A673 (cell line): ENCODE results near the gene SPAG16. TPM values are rescaled to one million over a fixed set of nuclear protein-coding genes. Genes with fewer than 3 reads are reported as not detected.

Source experiments
- BruUV-seq: library from RNA; stranded (reverse); fragments of 400-500 nt; replicated peaks from 2 replicates; lab custom pipeline; 2021; lab: Mats Ljungman, UMichigan
- CTCF ChIA-PET: fragments of 300-600 bp; sonication (Branson Sonifier 250); formaldehyde crosslinking; loops from one replicate; lab custom pipeline; 2022; ENCODE audit warnings: antibody characterized with exemption; lab: Charles Lee
- POLR2A ChIA-PET: fragments of 300-600 bp; sonication (Branson Sonifier 250); formaldehyde crosslinking; loops from one replicate; lab custom pipeline; 2022; ENCODE audit warnings: antibody characterized with exemption; ENCODE audit not compliant: low non-redundant PET; lab: Charles Lee
- DNase-seq: peaks from one replicate; pipeline ENCODE4 v3.0.0-alpha.2; 2015; ENCODE audit warnings: low spot score
- H3K27ac ChIP-seq: fragments of 200-600 bp; sonication (generic); 2 replicates; pipeline ENCODE4 v1.5.1; 2016; ENCODE audit warnings: mixed run types, low read depth, mild to moderate bottlenecking, mixed read lengths, antibody characterized with exemption, low read length; ENCODE audit not compliant: poor library complexity, severe bottlenecking
- H3K27me3 ChIP-seq: fragments of 200-600 bp; sonication (generic); replicated peaks from 2 replicates; pipeline ENCODE4 v1.6.1; 2017; ENCODE audit warnings: mixed run types, low read depth, mild to moderate bottlenecking, mixed read lengths, antibody characterized with exemption, low read length; ENCODE audit not compliant: insufficient read depth, poor library complexity
- H3K36me3 ChIP-seq: fragments of 200-600 bp; sonication (generic); 2 replicates; pipeline ENCODE4 v1.6.1; 2016; ENCODE audit warnings: mixed run types, mild to moderate bottlenecking, mixed read lengths, antibody characterized with exemption, low read length; ENCODE audit not compliant: insufficient read depth, poor library complexity, severe bottlenecking
- H3K4me1 ChIP-seq: fragments of 200-600 bp; sonication (generic); 2 replicates; pipeline ENCODE4 v1.6.1; 2017; ENCODE audit warnings: mixed run types, mild to moderate bottlenecking, mixed read lengths, antibody characterized with exemption, low read length; ENCODE audit not compliant: insufficient read depth, poor library complexity, severe bottlenecking
- H3K4me3 ChIP-seq: fragments of 200-600 bp; sonication (generic); 2 replicates; pipeline ENCODE4 v1.5.1; 2016; ENCODE audit warnings: low read depth, mixed run types, mild to moderate bottlenecking, mixed read lengths, low read length; ENCODE audit not compliant: poor library complexity, severe bottlenecking
- H3K9me3 ChIP-seq: fragments of 200-600 bp; sonication (generic); 2 replicates; pipeline ENCODE4 v1.6.1; 2016; ENCODE audit warnings: mixed run types, low read depth, mild to moderate bottlenecking, mixed read lengths, antibody characterized with exemption, low read length; ENCODE audit not compliant: poor library complexity, severe bottlenecking
- EZH2 ChIP-seq: fragments of 200-600 bp; sonication (generic); IDR thresholded peaks from 2 replicates; pipeline ENCODE4 v1.6.1; 2017; ENCODE audit warnings: borderline replicate concordance, low read depth, mild to moderate bottlenecking, mixed read lengths, antibody characterized with exemption, low read length; ENCODE audit not compliant: poor library complexity, severe bottlenecking
- intact Hi-C: fragments of 100-400 bp; cut with micrococcal nuclease; formaldehyde crosslinking; loops from one replicate; pipeline ENCODE4 v1.10.0; 2022; ENCODE audit not compliant: unreplicated experiment
- total RNA-seq: library from RNA; stranded (reverse); gene quantifications from 2 replicates; pipeline ENCODE4 v1.2.3, GENCODE V29; 2021
- TF ChIP-seq, protein P1 (sequence below): fragments of 300-800, 200-600 bp; sonication (generic); conservative IDR thresholded peaks from 2 replicates; pipeline ENCODE4 v1.5.1; 2017; ENCODE audit warnings: low read depth, mild to moderate bottlenecking, antibody characterized with exemption, low read length, moderate library complexity, mixed read lengths

Gene SPAG16
- total RNA-seq, 1 experiment from 2014 or later = 13.1 TPM

DNA sequence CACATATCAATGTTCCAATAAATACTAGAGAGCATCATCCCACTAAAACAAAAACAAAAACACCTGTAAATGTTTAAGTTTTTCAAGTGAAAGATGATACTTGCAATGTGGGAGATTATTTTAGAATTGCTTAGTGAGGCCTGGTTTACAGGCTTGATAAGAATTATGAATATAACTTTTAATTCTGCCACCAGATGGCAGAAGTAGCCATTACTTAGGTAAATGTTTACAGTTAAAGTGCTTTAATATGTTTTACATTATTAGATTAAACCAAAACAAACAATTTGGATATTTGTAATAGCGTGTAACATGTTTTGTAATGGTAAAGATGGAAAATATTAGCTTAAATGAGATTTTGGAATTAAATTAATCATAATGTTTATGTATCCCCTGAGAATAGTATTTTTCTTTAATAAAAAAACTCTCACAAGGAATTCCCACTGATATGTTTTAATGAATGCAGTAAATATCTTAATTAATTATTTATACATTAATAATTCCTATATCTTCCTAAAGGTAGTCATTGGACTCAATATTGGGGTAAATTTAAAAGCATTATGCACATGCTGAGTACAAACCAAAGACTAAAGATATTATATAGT is 522.0 kb downstream of the SPAG16 start:
- peak; percentile 42 for DNase-seq
- Histone ChIP-seq H3K27me3 (no peaks in the 10 kb centered on the region), H3K4me3 (no peak overlapping the region), H3K4me1 (no peaks in the 10 kb centered on the region), H3K9me3 (no peaks in the 10 kb centered on the region), H3K27ac (no peak overlapping the region), H3K36me3 (no peaks in the 10 kb centered on the region)
- intact Hi-C loops = loop anchor here (5.0 to 10.0 kb wide), 2 partner anchors 126 to 1199 kb away; no protein-coding TSS in a partner anchor
- ChIA-PET CTCF (no interaction called here), POLR2A (no interaction called here)
- no TSS peak for BruUV-seq
- TF ChIP-seq, protein P1, sequence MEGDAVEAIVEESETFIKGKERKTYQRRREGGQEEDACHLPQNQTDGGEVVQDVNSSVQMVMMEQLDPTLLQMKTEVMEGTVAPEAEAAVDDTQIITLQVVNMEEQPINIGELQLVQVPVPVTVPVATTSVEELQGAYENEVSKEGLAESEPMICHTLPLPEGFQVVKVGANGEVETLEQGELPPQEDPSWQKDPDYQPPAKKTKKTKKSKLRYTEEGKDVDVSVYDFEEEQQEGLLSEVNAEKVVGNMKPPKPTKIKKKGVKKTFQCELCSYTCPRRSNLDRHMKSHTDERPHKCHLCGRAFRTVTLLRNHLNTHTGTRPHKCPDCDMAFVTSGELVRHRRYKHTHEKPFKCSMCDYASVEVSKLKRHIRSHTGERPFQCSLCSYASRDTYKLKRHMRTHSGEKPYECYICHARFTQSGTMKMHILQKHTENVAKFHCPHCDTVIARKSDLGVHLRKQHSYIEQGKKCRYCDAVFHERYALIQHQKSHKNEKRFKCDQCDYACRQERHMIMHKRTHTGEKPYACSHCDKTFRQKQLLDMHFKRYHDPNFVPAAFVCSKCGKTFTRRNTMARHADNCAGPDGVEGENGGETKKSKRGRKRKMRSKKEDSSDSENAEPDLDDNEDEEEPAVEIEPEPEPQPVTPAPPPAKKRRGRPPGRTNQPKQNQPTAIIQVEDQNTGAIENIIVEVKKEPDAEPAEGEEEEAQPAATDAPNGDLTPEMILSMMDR = peak; percentile 64
- no peak for TF ChIP-seq EZH2

DNA sequence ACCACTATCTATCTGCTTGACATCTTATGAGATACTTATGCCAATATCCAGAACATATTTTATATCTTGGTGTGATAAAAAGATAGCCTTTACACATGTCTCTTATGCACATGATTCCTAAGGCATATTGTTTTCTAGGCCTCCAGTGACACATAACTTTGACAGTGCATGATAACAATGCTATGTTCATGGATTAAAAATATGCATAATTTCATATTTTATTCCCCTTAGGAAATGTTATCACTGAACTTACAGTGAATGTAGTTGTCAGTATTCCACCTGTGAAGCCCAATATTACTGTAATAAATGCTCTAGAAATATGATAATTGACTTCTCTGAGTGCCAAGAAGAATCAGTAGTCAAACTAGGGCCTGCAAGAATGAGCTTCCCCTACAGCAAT is 532.3 kb downstream of the SPAG16 start:
- Histone ChIP-seq H3K9me3 (no peaks in the 10 kb centered on the region), H3K36me3 (no peaks in the 10 kb centered on the region), H3K27ac (no peak overlapping the region), H3K4me3 (no peak overlapping the region), H3K27me3 (no peaks in the 10 kb centered on the region), H3K4me1 (no peaks in the 10 kb centered on the region)
- TF ChIP-seq, protein P1 = no peak
- no peak for TF ChIP-seq EZH2
- BruUV-seq = no TSS peak
- CTCF ChIA-PET = no interaction called here
- intact Hi-C loops = no loop called here
- POLR2A ChIA-PET = no interaction called here
- no peak for DNase-seq

DNA sequence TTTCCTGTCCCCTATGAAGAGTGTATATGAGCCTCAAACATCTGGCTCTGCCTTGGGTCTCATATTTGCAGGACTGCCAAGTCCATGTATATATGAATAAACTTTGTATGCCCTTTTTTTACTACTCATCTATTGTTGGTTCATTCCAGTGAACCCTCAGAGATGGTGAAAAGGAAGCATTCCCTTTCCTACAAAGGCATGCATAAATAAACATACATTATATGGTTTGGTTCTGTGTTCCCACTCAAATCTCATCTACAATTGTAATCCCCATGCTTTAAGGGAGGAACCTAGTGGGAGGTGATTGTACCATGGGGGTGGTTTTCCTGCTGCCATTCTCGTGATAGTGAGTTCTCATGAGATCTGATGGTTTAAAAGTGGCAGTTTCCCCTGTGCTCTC is 534.2 kb downstream of the SPAG16 start:
- Histone ChIP-seq H3K4me3 (no peak overlapping the region), H3K36me3 (no peaks in the 10 kb centered on the region), H3K27me3 (no peaks in the 10 kb centered on the region), H3K27ac (no peak overlapping the region), H3K9me3 (no peaks in the 10 kb centered on the region), H3K4me1 (no peaks in the 10 kb centered on the region)
- CTCF ChIA-PET = no interaction called here
- no TSS peak for BruUV-seq
- TF ChIP-seq, protein P1 = no peak
- TF ChIP-seq EZH2 = no peak
- POLR2A ChIA-PET = no interaction called here
- intact Hi-C loops = no loop called here
- DNase-seq = peak; percentile 10
